Cortex of kidney (tissue), 1 donor: ENCODE data around the gene TAS2R42.

ENCODE experiments used
- DNase-seq: peaks from one replicate; lab custom pipeline; 2025; lab: John Stamatoyannopoulos, UW

TAS2R42 gene

DNA sequence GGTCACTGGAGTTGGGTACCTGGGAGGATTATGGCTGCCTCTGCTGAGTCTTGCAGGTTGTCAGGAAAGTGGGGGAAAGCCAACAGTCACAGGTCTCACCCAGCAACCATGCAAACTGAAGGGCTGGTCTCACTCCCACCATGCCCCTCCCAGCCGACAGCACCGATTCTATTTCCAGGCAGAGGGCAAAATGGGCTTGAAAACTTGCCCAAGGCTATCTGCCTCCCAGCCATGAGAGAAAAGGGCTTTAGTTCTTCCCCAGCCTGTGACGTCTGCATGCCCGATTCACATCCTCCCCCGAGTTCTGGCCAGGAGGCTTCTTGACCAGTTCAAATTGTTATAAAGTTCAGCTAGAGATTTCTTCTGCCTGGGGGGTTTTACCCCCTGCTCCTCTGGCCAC lies 42.4 kb downstream of the TAS2R42 start:
- DNase-seq, result no peak

GRCh38 chr12:11143352-11143751 lies 43.4 kb downstream of the TAS2R42 start:
- no peak for DNase-seq

DNA sequence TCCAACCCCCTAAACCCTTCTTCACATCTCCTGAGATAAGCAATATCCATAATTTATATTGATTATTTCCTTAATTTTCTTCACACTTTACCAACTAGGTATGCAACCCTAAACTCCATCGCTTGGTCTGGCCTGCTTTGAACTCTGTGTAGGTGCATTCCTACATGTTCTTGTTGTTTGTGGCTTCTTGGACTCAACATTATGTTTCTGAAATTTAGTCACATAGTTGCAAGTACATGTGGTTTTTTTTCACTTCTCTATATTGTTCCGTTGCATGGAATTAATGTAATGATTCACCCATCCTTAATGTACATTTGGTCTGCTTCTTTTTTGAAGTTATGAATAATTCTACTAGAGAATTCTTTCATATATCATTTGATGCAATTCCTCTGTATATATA lies 50.7 kb downstream of the TAS2R42 start:
- DNase-seq, result no peak
